ENCODE results near the gene PTPRU. TPM values are rescaled to one million over a fixed set of nuclear protein-coding genes. Genes with fewer than 3 reads are reported as not detected.
A peak's percentile ranks its signal among the peaks of the same experiment; 100 is the strongest.

Gene PTPRU
- total and polyA plus RNA-seq, 2 of the 8 experiments (the other 6 are each of a cell fraction or from before 2014, with no cell fraction given) = 33.8 to 41.8 TPM

- ChIA-PET CTCF (ENCODE audit: partially characterized antibody) (interaction anchor here (0.6 to 12.3 kb wide), 6 partner anchors 13 to 452 kb away, joined by 3 to 113 read pairs (median 4); no protein-coding TSS in a partner anchor), POLR2A (ENCODE audit: partially characterized antibody) (no interaction called here)
- Histone ChIP-seq H3K4me1 (replicated peaks in 1 of 4; ENCODE audit: control insufficient read depth in 3 of 4, insufficient read depth in 4 of 4, low read length in 3 of 4) (peaks cover 10 to 33% (median 24%) of the 10 kb centered on the region in 4 experiments), H3K9me3 (ENCODE audit: insufficient read depth in 2 of 2, low read depth in 1 of 2, low read length in 1 of 2) (no peaks in the 10 kb centered on the region), H4K8ac (ENCODE audit: extremely low read depth, insufficient read depth, low read length) (peak overlapping the region; percentile 85; the same call in 1 of the 2 replicates), H4K91ac (replicated peaks; ENCODE audit: insufficient read length, low read length) (peak overlapping the region; percentile 93), H4K5ac (ENCODE audit: insufficient read length, low read depth, low read length) (no peak overlapping the region), H3K79me1 (ENCODE audit: low read depth, low read length) (no peaks in the 10 kb centered on the region), H3K14ac (ENCODE audit: insufficient read length) (no peak overlapping the region), H4K20me1 (replicated peaks in 1 of 2; ENCODE audit: control insufficient read depth in 1 of 2, insufficient read depth in 2 of 2, low read length in 2 of 2) (peaks cover 0 to 8% of the 10 kb centered on the region in 2 experiments), H3K23me2 (ENCODE audit: low read depth, low read length) (peaks cover 21% of the 10 kb centered on the region), H3K4ac (replicated peaks; ENCODE audit: insufficient read length, low read depth, low read length) (peak overlapping the region; percentile 95), H3K4me2 (ENCODE audit: insufficient read depth in 1 of 2, low read depth in 2 of 2, low read length in 2 of 2) (peak overlapping the region; percentile 100), H3K18ac (ENCODE audit: extremely low read depth, low read length) (peak overlapping the region; percentile 100), H2BK15ac (ENCODE audit: low read length) (peak overlapping the region; percentile 99), H3K79me2 (ENCODE audit: control insufficient read depth in 1 of 2, insufficient read depth in 2 of 2, low read length in 2 of 2) (no peaks in the 10 kb centered on the region; a peak in 1 of 4 replicates), H2BK12ac (ENCODE audit: low read depth, low read length) (peak overlapping the region; percentile 99), H3K4me3 (ENCODE audit: extremely low read depth in 1 of 4, insufficient read depth in 2 of 4, low read depth in 3 of 4, low read length in 4 of 4) (peak overlapping the region; percentile 58 to 68 (median 60)), H2BK20ac (ENCODE audit: low read length) (peak overlapping the region; percentile 93; the same call in 1 of the 2 replicates), H2AK5ac (ENCODE audit: low read depth, low read length) (peak overlapping the region; percentile 99), H2BK5ac (ENCODE audit: low read depth, low read length) (peak overlapping the region; percentile 83; the same call in 1 of the 2 replicates), H3K56ac (replicated peaks; ENCODE audit: insufficient read length, low read depth, low read length) (no peak overlapping the region), H3K9ac (replicated peaks in 1 of 4; ENCODE audit: extremely low read depth in 1 of 4, low read depth in 3 of 4, low read length in 3 of 4) (peak overlapping the region in 3 of 4 experiments; percentile 45 to 58 (median 49); a peak in 5 of 7 replicates), H2BK120ac (replicated peaks; ENCODE audit: low read depth, low read length) (peak overlapping the region; percentile 50), H2AFZ (ENCODE audit: low read length) (peak overlapping the region; percentile 73; the same call in 1 of the 2 replicates), H3K23ac (ENCODE audit: insufficient read length) (peak overlapping the region; percentile 5), H3K27me3 (replicated peaks in 1 of 4; ENCODE audit: control insufficient read depth in 3 of 4, extremely low read depth in 1 of 4, insufficient read depth in 3 of 4, low read length in 3 of 4) (peaks cover 14 to 34% (median 29%) of the 10 kb centered on the region in 4 experiments), H3K36me3 (ENCODE audit: control insufficient read depth in 2 of 4, insufficient read depth in 4 of 4, low read length in 3 of 4) (no peaks in the 10 kb centered on the region; a peak in 1 of 8 replicates), H3K27ac (ENCODE audit: low read depth, low read length) (no peak overlapping the region)
- DNase-seq (ENCODE audit: low read depth in 1 of 2, low spot score in 2 of 2) (peak in 1 of 2 experiments; percentile 58), FAIRE-seq (no peak)
- 2% methylated on average over 69 of the region's 79 CpGs; no CpG with 5 or more reads in 1 of the 2 experiments for WGBS, 2 experiments (ENCODE audit: extremely low coverage in 1 of 2, insufficient coverage in 1 of 2, insufficient read length in 1 of 2, insufficient replicate concordance in 2 of 2, low coverage in 1 of 2, low lambda C conversion rate in 2 of 2, missing lambda C conversion rate in 1 of 2)
- TF ChIP-seq RNF2 (IDR thresholded peaks at IDR 0.05; ENCODE audit: borderline replicate concordance, low read depth, low read length, missing control alignments, poor library complexity, severe bottlenecking) (peak; percentile 58), SUZ12 (IDR thresholded peaks at IDR 0.05; ENCODE audit: low read length) (peak; percentile 69; the same call in 1 of the 2 replicates), EZH2 (IDR thresholded peaks at IDR 0.05; ENCODE audit: low read depth, low read length, severe bottlenecking) (peak; percentile 70), POLR2A (IDR thresholded peaks at IDR 0.05; ENCODE audit: control extremely low read depth in 1 of 2, low read depth in 2 of 2, low read length in 2 of 2) (no peak), MAX (IDR thresholded peaks at IDR 0.05) (no peak), KDM4A (IDR thresholded peaks at IDR 0.05; ENCODE audit: low read depth, low read length, severe bottlenecking) (peak; percentile 33), RBBP5 (IDR thresholded peaks at IDR 0.05; ENCODE audit: borderline replicate concordance, low read depth, low read length) (0 out of 2 replicates have a peak, but pooled peaks have one; percentile 5)
Measured at GRCh38 chr1:29237129-29237821, 953 bp downstream of the PTPRU start.

Data from H1 (cell line).